NCI-H146 (cell line): ENCODE data around the gene ZNF326.

Experiments
- DNase-seq: peaks from one replicate; lab custom pipeline; 2025; lab: John Stamatoyannopoulos, UW

The ZNF326 gene

DNA sequence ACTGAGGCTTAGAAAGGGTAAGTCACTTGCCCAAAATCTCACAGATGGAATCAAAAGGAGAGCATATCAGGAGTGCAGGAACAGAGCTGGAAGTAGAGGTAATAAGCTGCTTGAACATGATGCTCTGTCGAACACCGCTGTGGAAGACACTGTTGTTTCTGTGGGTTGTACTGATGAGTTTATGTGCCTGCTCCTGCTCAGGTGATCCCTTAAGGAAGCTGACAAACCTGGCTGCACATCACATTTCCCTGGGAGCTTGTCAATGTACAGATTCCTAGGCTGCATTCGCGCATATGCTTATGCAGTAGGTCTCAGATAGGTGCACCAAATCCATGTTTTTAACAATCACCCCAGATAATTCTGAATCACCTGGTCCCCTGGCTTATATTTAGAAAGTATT is 79.7 kb downstream of the ZNF326 start:
- DNase-seq, result peak; percentile 40

DNA sequence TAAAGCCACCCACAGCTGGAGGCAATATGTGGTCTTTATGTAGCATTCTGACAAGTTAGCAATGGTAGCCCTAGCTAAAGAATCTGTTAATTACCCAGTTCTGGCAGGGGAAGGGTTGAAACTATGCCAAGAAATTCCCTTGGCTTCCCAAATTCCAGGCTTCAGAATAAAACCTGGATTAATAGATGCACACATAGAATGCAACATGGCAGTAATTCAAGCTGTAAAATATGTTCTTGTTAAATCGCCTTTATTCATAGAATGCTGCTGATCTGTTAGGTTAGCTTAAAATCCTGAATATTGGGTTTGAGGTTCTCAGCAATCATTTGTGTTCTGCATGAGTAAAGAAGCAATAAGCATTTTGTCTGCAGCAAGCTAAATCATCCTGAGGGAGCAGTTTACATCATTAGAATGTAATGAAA is 80.1 kb downstream of the ZNF326 start:
- DNase-seq, result no peak

DNA sequence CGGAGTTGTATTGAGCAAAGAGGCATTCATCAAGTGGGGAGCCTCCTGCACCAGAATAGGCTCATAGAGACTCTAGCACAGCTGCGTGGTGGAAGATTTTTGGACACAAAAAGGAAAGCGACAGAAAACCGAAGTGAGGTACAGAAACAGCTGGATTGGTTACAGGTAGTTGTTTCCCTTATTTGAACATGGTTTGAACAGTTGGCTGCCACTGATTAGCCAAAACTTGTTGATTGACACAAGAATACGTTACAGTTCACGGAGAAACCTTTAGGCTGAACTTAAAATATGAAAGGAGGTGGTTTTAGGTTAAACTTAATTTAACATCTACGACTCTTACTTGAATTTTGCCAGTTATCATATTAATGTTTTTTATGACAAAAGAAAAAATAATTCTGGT is 89.1 kb downstream of the ZNF326 start:
- no peak for DNase-seq
